A549 (cell line): ENCODE measurements around the gene CHST11. TPM values are rescaled to one million over a fixed set of nuclear protein-coding genes. Genes with fewer than 3 reads are reported as not detected.

Experiments used
- ATAC-seq, 2 experiments: fragments of 200-7000 bp in 1 of 2; fragments of >200 bp in 1 of 2; cut with Nextera tagmentation in 1 of 2; cut with Tn5 transposase in 1 of 2; 3 replicates each; pipeline versions ENCODE4 v1.8.0 to v1.9.1; 2018 to 2020; ENCODE audit warnings: mild to moderate bottlenecking in 1 of 2, moderate library complexity in 1 of 2
- CTCF ChIA-PET: fragments of 300-600 bp; sonication (Branson Sonifier 250); formaldehyde crosslinking; extraction: SDS; loops from one replicate; lab custom pipeline; 2021; ENCODE audit warnings: antibody characterized with exemption, inconsistent platforms; lab: Yijun Ruan, JAX
- POLR2A ChIA-PET: fragments of 350-600 bp; formaldehyde crosslinking; extraction: SDS; loops from one replicate; lab custom pipeline; 2021; ENCODE audit warnings: antibody characterized with exemption, inconsistent platforms; lab: Yijun Ruan, JAX
- DNase-seq, 2 experiments: peaks; one replicate each; pipeline versions ENCODE4 v3.0.0 to v3.0.0-alpha.2; 2011 to 2016; ENCODE audit warnings: low read depth in 1 of 2, low spot score in 1 of 2
- FAIRE-seq: peaks from 2 replicates; lab custom pipeline; 2011; peaks lifted over from hg19 to GRCh38; lab: Jason Lieb, UNC
- H3K27ac ChIP-seq, 2 experiments: fragments of >200 bp; sonication (Bioruptor Twin); formaldehyde crosslinking; 3 replicates each; pipeline ENCODE4 v1.5.1; 2016 to 2017
- H3K4me1 ChIP-seq: fragments of >200 bp; sonication (Bioruptor Twin); formaldehyde crosslinking; 3 replicates; pipeline ENCODE4 v1.6.1; 2016
- H3K4me2 ChIP-seq: fragments of >200 bp; sonication (Bioruptor Twin); formaldehyde crosslinking; 3 replicates; pipeline ENCODE4 v1.6.1; 2016
- H3K4me3 ChIP-seq: fragments of >200 bp; sonication (Bioruptor Twin); formaldehyde crosslinking; 3 replicates; pipeline ENCODE4 v1.5.1; 2016
- H3K9me3 ChIP-seq: fragments of >200 bp; sonication (Bioruptor Twin); formaldehyde crosslinking; 3 replicates; pipeline ENCODE4 v1.6.1; 2016
- ESRRA ChIP-seq: fragments of 150-350 bp; IDR thresholded peaks from 2 replicates; pipeline ENCODE4 v1.6.1; 2014; ENCODE audit warnings: mild to moderate bottlenecking, low read length, borderline replicate concordance
- HEYL ChIP-seq: fragments of 250-450 bp; sonication (Bioruptor Pico); IDR thresholded peaks from 2 replicates; pipeline ENCODE4 v1.8.0; 2021; ENCODE audit warnings: mild to moderate bottlenecking, moderate library complexity
- HOXA7 ChIP-seq: fragments of 250-450 bp; sonication (Bioruptor Pico); IDR thresholded peaks from 2 replicates; pipeline ENCODE4 v1.5.0; 2020; ENCODE audit warnings: mild to moderate bottlenecking, moderate library complexity
- HOXB13 ChIP-seq: fragments of 250-450 bp; sonication (Bioruptor Pico); IDR thresholded peaks from 2 replicates; pipeline ENCODE4 v1.5.0; 2020; ENCODE audit warnings: low read depth, mild to moderate bottlenecking, moderate library complexity
- JUN ChIP-seq, 2 experiments: fragments of >200 bp; sonication (Bioruptor Twin); formaldehyde crosslinking; IDR thresholded peaks; 2 replicates in 1 of 2; 3 replicates in 1 of 2; pipeline ENCODE4 v1.6.1; 2016 to 2017
- JUNB ChIP-seq: fragments of >200 bp; sonication (Bioruptor Twin); formaldehyde crosslinking; IDR thresholded peaks from 2 replicates; pipeline ENCODE4 v1.6.1; 2016
- KDM5A ChIP-seq: fragments of 200-600 bp; sonication (generic); IDR thresholded peaks from 2 replicates; pipeline ENCODE4 v1.6.1; 2016; ENCODE audit warnings: antibody characterized with exemption, mild to moderate bottlenecking
- MAFK ChIP-seq: fragments of 450-650 bp; IDR thresholded peaks from 2 replicates; pipeline ENCODE4 v1.6.1; 2014; ENCODE audit not compliant: partially characterized antibody
- MAZ ChIP-seq: fragments of 150-350 bp; IDR thresholded peaks from 2 replicates; pipeline ENCODE4 v1.6.1; 2014; ENCODE audit warnings: antibody characterized with exemption, low read depth, low read length, borderline replicate concordance
- POLR2AphosphoS2 ChIP-seq: conservative IDR thresholded peaks from 2 replicates; pipeline ENCODE4 v1.6.1; 2012; ENCODE audit warnings: low read length, improper control_type of control experiment, inconsistent platforms
- RCOR1 ChIP-seq: fragments of 150-350 bp; IDR thresholded peaks from 2 replicates; pipeline ENCODE4 v1.6.1; 2014; ENCODE audit warnings: antibody characterized with exemption, low read length, low read depth
- RFX5 ChIP-seq: fragments of 450-650 bp; IDR thresholded peaks from 2 replicates; pipeline ENCODE4 v1.7.1; 2014; ENCODE audit warnings: antibody characterized with exemption, mild to moderate bottlenecking, moderate library complexity
- SMC3 ChIP-seq: fragments of >200 bp; sonication (Bioruptor Twin); formaldehyde crosslinking; IDR thresholded peaks from 3 replicates; pipeline ENCODE4 v1.6.1; 2018; ENCODE audit warnings: inconsistent platforms
- TFCP2L1 ChIP-seq: fragments of 250-450 bp; sonication (Bioruptor Pico); IDR thresholded peaks from 2 replicates; pipeline ENCODE4 v1.5.0; 2021; ENCODE audit warnings: mild to moderate bottlenecking
- TP53 ChIP-seq: fragments of 250-450 bp; sonication (Bioruptor Pico); IDR thresholded peaks from 2 replicates; pipeline ENCODE4 v1.5.0; 2021; ENCODE audit warnings: mild to moderate bottlenecking, moderate library complexity
- ZC3H11A ChIP-seq: fragments of 450-650 bp; IDR thresholded peaks from 2 replicates; pipeline ENCODE4 v1.6.1; 2014; ENCODE audit warnings: antibody characterized with exemption, mild to moderate bottlenecking
- ZNF302 ChIP-seq: fragments of 250-450 bp; sonication (Bioruptor Pico); IDR thresholded peaks from 2 replicates; pipeline ENCODE4 v1.9.0; 2021; ENCODE audit warnings: inconsistent platforms, mild to moderate bottlenecking, moderate library complexity
- WGBS: methylation state at CpG from one replicate; pipeline ENCODE4 v1.1.6; 2017; ENCODE audit errors: missing lambda C conversion rate; 5-methylcytosine and 5-hydroxymethylcytosine counted together
- polyA plus RNA-seq, 4 experiments: library from polyadenylated mRNA; depleted of rRNA in 3 of 4; stranded (reverse); fragments of >200 nt; fragmentation: RNase III in 1 of 4; extraction: RNeasy Plus Mini Kit Qiagen cat#74134 plus additional on column Dnase treatment in 1 of 4; gene quantifications; 2 replicates in 3 of 4; 3 replicates in 1 of 4; pipeline ENCODE4 v1.2.3, GENCODE V29; 2011 to 2017
- TF ChIP-seq, protein P1 (sequence below): fragments of >200 bp; sonication (Bioruptor Twin); formaldehyde crosslinking; IDR thresholded peaks from 2 replicates; pipeline ENCODE4 v1.6.1; 2016
- TF ChIP-seq, protein P2 (sequence below): fragments of 250-450 bp; sonication (Bioruptor Pico); IDR thresholded peaks from 2 replicates; pipeline ENCODE4 v1.5.0; 2021; ENCODE audit warnings: mild to moderate bottlenecking, moderate library complexity, borderline replicate concordance
- TF ChIP-seq, protein P3 (sequence below): fragments of >200 bp; sonication (Bioruptor Twin); formaldehyde crosslinking; IDR thresholded peaks from 3 replicates; pipeline ENCODE4 v1.6.1; 2016
- TF ChIP-seq, protein P4 (sequence below): fragments of 150-350 bp; IDR thresholded peaks from 2 replicates; pipeline ENCODE4 v1.6.1; 2014; ENCODE audit warnings: low read depth, mild to moderate bottlenecking, low read length

Gene CHST11
- polyA plus RNA-seq, 2 of the 4 experiments (the other 2 are of a cell fraction), result 19.2 to 21.8 TPM

DNA sequence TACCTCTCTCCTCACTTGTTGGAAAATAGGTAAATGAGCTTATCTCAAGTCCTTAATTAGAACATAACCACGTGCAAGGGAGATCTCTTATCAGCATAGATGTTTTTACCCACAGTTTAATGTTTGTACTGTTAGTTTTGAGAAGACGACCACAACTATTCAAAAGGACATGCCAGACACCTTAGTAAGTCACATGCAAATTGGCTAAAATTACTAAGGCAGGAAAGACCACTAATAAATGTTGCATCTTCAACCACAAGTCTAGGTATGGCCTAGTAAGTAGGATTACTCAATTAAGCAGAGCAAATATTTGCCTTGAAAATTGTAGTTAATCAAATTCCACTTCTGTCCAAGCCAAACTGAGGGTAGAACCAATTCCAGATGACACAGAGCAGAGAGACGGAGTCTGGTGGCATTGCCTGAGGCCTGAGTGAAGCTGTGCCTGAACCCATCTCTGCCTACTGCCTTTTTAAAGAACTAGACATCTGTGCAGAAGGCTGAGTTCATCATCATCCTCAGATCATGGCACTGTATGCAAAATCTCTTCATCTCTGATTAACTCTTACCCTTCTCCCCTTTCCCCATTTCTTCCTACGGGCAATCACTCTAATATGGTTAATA lies 29.7 kb upstream of the CHST11 start:
- Histone ChIP-seq H3K4me2 (no peak overlapping the region), H3K27ac (no peak overlapping the region), H3K9me3 (peaks cover 5% of the 10 kb centered on the region; the same call in 2 of the 3 replicates), H3K4me1 (no peaks in the 10 kb centered on the region), H3K4me3 (no peak overlapping the region)
- TF ChIP-seq, protein P1, sequence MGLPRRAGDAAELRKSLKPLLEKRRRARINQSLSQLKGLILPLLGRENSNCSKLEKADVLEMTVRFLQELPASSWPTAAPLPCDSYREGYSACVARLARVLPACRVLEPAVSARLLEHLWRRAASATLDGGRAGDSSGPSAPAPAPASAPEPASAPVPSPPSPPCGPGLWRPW, result no peak
- no peak for TF ChIP-seq JUNB
- TF ChIP-seq ESRRA, result no peak
- TF ChIP-seq ZNF302 (CRISPR knock-in tag), result no peak
- TF ChIP-seq KDM5A, result no peak
- no peak for TF ChIP-seq POLR2AphosphoS2
- TF ChIP-seq TP53, result no peak
- ATAC-seq (no peak), DNase-seq (no peak), FAIRE-seq (no peak)
- ChIA-PET CTCF (interaction anchor here (0.8 to 2.2 kb wide), 4 partner anchors 8 to 45 kb away, joined by 3 to 9 read pairs (median 4); no protein-coding TSS in a partner anchor), POLR2A (interaction anchor here (0.6 kb wide), 1 partner anchor 249 kb away, joined by 3 read pairs; no protein-coding TSS in a partner anchor)
- 69% methylated on average over 4 of the region's 4 CpGs for WGBS

DNA sequence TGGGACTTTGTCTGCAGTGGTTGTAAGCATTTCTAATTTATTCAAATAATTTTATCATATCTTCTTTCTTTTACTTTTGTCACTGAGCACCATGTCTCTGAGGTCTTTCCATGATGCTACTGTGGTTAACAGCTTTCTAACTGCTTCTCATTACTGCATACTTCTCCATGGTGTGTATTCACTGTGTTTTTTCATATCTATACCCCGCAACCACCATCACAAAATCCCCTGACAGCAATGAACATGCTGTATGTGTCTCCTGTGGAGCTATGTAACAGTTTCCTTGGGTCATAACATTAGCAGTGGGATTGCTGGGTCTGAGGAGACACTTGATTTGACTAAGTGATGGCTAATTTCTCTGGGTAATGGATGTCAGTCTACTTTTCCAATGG lies 29.2 kb upstream of the CHST11 start:
- Histone ChIP-seq H3K4me1 (no peaks in the 10 kb centered on the region), H3K9me3 (peaks cover 5% of the 10 kb centered on the region; the same call in 2 of the 3 replicates), H3K4me3 (no peak overlapping the region), H3K4me2 (no peak overlapping the region), H3K27ac (no peak overlapping the region)
- WGBS, result 92% methylated on average over 1 of the region's 1 CpG
- no peak for ATAC-seq
- ChIA-PET CTCF (interaction anchor here (1.5 to 1.8 kb wide), 3 partner anchors 8 to 29 kb away, joined by 3 to 5 read pairs (median 3); partner anchors contain the start of gene CHST11), POLR2A (no interaction called here)
- TF ChIP-seq KDM5A (no peak), HEYL (CRISPR knock-in tag) (no peak), HOXB13 (CRISPR knock-in tag) (no peak), HOXA7 (CRISPR knock-in tag) (no peak), MAFK (no peak), MAZ (no peak)
- TF ChIP-seq, protein P2, sequence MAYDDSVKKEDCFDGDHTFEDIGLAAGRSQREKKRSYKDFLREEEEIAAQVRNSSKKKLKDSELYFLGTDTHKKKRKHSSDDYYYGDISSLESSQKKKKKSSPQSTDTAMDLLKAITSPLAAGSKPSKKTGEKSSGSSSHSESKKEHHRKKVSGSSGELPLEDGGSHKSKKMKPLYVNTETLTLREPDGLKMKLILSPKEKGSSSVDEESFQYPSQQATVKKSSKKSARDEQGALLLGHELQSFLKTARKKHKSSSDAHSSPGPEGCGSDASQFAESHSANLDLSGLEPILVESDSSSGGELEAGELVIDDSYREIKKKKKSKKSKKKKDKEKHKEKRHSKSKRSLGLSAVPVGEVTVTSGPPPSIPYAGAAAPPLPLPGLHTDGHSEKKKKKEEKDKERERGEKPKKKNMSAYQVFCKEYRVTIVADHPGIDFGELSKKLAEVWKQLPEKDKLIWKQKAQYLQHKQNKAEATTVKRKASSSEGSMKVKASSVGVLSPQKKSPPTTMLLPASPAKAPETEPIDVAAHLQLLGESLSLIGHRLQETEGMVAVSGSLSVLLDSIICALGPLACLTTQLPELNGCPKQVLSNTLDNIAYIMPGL (CRISPR knock-in tag), result no peak
- DNase-seq, result no peak
- FAIRE-seq, result no peak

DNA sequence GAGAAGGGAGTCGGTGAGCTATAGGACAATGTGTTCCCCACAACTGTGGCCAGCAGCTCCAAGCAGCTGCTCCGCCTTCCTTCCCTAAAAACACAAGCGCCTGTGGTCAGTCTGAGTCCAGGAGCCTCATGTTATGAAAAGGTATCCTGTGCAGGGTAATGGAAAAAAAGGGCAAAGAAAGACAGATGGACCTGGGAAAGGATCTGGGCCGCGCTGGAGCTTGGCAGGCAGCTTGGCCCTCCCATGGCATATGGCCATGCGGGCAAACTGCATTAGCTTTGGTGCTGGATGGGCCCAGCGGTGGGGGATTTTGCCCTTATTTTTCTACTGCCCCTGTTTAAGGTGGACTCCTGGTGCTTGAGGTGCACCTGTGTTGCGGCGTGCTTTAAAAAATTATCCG lies 23.7 kb upstream of the CHST11 start:
- H3K27ac ChIP-seq, result no peak overlapping the region
- FAIRE-seq (no peak), ATAC-seq (no peak; a peak in 2 of 6 replicates), DNase-seq (no peak)
- CTCF ChIA-PET, result interaction anchor here (1.1 to 2.1 kb wide), 2 partner anchors 51 to 637 kb away, joined by 3 to 9 read pairs; no protein-coding TSS in a partner anchor
- H3K4me3 ChIP-seq, result no peak overlapping the region
- TF ChIP-seq SMC3, result no peak
- no peak for TF ChIP-seq ZC3H11A
- TF ChIP-seq TFCP2L1, result no peak
- 92% methylated on average over 10 of the region's 10 CpGs for WGBS
- H3K4me1 ChIP-seq, result no peaks in the 10 kb centered on the region
- H3K4me2 ChIP-seq, result no peak overlapping the region
- H3K9me3 ChIP-seq, result peaks cover 3% of the 10 kb centered on the region; the same call in 2 of the 3 replicates
- POLR2A ChIA-PET, result no interaction called here

DNA sequence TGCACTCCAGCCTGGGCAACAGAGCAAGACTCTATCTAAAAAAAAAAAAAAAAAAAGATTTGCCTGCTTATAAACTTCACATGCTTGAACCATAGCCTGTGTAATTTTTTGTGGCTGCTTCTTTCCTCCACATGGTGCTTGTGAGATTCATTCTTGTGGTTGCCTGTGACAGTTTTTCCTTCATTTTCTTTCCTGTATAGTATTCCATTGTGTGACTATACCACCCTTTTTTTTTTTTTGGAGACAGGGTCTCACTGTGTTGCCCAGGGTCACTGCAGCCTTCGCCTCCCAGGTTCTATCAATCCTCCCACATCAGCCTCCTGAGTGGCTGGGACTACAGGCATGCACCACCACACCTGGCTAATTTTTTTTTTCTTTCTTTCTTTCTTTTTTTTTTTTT lies 22.6 kb upstream of the CHST11 start:
- POLR2A ChIA-PET, result no interaction called here

More for the DNA sequence above, 22.6 kb upstream of the CHST11 start:
- Histone ChIP-seq H3K4me3 (no peak overlapping the region), H3K9me3 (no peaks in the 10 kb centered on the region), H3K4me1 (no peaks in the 10 kb centered on the region), H3K27ac (no peak overlapping the region), H3K4me2 (no peak overlapping the region)
- DNase-seq (no peak), FAIRE-seq (no peak), ATAC-seq (no peak)
- WGBS, result 68% methylated on average over 1 of the region's 1 CpG
- CTCF ChIA-PET, result interaction anchor here (0.7 to 1.1 kb wide), 3 partner anchors 7 to 636 kb away, joined by 3 to 4 read pairs (median 3); no protein-coding TSS in a partner anchor
- TF ChIP-seq KDM5A, result no peak
- TF ChIP-seq, protein P3, sequence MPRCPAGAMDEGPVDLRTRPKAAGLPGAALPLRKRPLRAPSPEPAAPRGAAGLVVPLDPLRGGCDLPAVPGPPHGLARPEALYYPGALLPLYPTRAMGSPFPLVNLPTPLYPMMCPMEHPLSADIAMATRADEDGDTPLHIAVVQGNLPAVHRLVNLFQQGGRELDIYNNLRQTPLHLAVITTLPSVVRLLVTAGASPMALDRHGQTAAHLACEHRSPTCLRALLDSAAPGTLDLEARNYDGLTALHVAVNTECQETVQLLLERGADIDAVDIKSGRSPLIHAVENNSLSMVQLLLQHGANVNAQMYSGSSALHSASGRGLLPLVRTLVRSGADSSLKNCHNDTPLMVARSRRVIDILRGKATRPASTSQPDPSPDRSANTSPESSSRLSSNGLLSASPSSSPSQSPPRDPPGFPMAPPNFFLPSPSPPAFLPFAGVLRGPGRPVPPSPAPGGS, result no peak
- no peak for TF ChIP-seq RFX5
- TF ChIP-seq RCOR1, result no peak
- TF ChIP-seq, protein P4, sequence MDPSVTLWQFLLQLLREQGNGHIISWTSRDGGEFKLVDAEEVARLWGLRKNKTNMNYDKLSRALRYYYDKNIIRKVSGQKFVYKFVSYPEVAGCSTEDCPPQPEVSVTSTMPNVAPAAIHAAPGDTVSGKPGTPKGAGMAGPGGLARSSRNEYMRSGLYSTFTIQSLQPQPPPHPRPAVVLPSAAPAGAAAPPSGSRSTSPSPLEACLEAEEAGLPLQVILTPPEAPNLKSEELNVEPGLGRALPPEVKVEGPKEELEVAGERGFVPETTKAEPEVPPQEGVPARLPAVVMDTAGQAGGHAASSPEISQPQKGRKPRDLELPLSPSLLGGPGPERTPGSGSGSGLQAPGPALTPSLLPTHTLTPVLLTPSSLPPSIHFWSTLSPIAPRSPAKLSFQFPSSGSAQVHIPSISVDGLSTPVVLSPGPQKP, result no peak
- no peak for TF ChIP-seq JUN (IDR thresholded peaks at IDR 0.05)
